NCI-H748 (cell line): Measurements from ENCODE around the gene SPATA20.

Experiments used
- DNase-seq: peaks from one replicate; lab custom pipeline; 2025; ENCODE audit not compliant: unreplicated experiment; lab: John Stamatoyannopoulos, UW

The SPATA20 gene

GRCh38 chr17:50573866-50574611, 27.1 kb downstream of the SPATA20 start:
- DNase-seq: no peak

DNA sequence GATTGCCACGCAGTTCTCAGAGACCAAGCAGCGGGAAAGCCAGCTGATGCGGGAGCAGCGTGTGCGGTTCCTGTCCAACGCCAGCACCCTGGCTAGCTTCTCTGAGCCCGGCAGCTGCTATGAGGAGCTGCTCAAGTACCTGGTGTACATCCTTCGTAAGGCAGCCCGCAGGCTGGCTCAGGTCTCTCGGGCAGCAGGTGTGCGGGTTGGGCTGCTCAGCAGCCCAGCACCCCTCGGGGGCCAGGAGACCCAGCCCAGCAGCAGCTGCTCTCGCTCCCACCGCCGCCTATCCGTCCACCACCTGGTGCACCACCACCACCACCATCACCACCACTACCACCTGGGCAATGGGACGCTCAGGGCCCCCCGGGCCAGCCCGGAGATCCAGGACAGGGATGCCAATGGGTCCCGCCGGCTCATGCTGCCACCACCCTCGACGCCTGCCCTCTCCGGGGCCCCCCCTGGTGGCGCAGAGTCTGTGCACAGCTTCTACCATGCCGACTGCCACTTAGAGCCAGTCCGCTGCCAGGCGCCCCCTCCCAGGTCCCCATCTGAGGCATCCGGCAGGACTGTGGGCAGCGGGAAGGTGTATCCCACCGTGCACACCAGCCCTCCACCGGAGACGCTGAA, 28.7 kb downstream of the SPATA20 start:
- DNase-seq: peak; percentile 20

DNA sequence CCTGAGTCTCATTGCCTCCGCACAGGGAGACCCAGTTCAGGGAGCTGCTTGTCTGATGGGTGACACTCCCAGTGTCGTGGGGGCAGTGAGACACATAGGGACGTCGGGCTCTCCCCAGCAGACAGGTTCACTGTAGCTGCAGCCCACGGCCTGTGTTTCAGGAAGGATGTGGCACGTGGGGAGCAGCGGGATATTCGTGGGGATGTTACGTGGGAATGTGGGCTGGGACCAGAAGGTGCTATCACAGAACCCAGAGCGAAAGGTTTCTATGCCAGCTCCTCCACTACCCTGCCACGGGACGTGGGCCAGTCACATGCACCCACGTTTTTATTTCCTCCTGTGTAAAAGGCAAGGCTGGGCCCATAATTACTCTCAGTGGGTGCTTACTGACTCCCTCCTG, 29.9 kb downstream of the SPATA20 start:
- no peak for DNase-seq

GRCh38 chr17:50577451-50577954, 30.5 kb downstream of the SPATA20 start:
- DNase-seq: no peak

DNA sequence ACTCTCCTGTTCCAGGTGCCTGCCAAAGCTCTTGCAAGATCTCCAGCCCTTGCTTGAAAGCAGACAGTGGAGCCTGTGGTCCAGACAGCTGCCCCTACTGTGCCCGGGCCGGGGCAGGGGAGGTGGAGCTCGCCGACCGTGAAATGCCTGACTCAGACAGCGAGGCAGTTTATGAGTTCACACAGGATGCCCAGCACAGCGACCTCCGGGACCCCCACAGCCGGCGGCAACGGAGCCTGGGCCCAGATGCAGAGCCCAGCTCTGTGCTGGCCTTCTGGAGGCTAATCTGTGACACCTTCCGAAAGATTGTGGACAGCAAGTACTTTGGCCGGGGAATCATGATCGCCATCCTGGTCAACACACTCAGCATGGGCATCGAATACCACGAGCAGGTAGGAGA, 31.2 kb downstream of the SPATA20 start:
- DNase-seq: no peak

- DNase-seq: no peak
These were observed 32.4 kb downstream of the SPATA20 start for GRCh38 chr17:50579399-50579798.

- DNase-seq: no peak
These were observed 33.7 kb downstream of the SPATA20 start for GRCh38 chr17:50580646-50581045.

DNA sequence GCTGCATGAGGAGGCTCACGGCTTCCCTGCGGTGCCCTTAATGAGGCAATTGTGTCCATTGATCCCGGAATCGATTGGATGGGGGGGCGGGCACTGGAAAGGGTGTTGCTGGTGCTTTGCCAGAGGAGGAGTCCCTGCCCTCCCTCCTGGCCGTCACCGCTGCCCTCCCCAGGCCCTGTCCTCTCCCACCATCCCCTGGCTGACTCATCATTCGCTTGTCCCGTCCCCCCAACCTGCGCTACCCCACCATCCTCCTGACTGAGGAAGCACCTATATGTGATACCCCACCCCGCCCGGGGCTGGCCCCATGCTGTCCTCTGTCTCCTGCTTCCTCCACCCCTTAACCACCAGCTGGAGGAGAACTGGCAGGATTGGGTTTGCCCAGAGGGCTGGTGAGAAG, 34.3 kb downstream of the SPATA20 start:
- no peak for DNase-seq

- DNase-seq: no peak
These were observed 35.8 kb downstream of the SPATA20 start for GRCh38 chr17:50582741-50583140.

- no peak for DNase-seq
These were observed 36.7 kb downstream of the SPATA20 start for GRCh38 chr17:50583641-50584040.

- DNase-seq: no peak
These were observed 37.1 kb downstream of the SPATA20 start for GRCh38 chr17:50584116-50584515.

- DNase-seq: no peak
These were observed 37.8 kb downstream of the SPATA20 start for GRCh38 chr17:50584749-50585148.

DNA sequence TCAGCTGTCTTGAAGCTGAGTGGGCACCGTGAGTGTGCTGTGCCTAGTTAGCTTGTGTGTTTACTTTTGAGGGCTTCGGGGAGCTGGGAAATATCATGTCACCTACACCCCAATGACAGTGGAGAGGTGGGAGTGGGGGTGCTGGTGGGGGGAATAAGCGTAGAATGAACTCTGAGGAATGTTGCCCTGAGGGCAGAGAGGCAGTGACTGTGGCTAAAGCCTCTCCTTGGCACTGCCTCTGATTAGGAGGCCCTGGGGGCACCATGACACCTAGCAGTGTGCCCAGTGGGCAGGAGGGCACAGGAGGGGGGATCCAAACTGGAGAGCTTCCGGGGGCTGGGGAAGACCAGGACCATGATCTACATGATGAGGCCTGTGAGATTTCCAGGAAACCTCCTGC, 38.4 kb downstream of the SPATA20 start:
- no peak for DNase-seq

GRCh38 chr17:50585891-50586290, 38.9 kb downstream of the SPATA20 start:
- DNase-seq: no peak

DNA sequence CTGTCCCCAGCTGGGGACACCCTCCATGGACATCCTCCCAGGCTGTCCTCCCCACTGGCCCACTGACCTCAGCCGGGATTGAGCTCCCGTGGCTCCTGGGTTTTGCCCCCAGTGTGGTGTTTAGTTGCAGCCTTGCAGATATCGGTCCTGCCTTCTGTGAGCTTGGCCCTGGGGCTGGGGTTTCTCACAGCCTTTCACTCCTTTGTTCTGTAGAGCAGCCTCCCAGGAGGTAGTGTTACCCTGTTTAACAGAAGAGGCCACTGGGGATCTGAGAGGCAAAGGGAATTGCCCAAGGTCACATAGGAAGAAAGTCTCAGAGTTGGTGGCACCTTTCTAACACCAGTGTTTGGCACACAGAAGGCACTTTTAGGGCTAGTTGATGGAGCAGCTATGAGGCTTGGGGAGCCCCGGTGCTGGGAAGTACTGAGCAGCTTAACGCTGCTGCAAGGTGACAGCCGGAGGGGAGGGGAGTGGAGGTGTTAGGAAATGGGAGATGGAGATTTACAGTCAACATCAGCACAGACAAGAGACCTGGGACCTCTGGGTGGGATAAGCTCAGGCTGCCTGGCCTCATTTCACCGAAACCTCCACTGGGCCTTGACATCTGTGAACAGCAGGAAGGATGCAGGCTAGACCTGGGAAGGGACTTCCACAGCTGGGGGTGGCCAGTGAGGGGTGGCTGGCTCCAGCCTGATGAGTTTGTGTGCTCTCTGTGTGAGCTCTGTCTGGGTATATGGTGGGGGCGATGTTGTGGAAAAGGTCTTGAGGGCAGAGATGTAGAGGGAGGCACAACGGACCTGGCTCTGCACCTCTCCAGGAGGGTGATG, 39.7 kb downstream of the SPATA20 start:
- DNase-seq: no peak

DNA sequence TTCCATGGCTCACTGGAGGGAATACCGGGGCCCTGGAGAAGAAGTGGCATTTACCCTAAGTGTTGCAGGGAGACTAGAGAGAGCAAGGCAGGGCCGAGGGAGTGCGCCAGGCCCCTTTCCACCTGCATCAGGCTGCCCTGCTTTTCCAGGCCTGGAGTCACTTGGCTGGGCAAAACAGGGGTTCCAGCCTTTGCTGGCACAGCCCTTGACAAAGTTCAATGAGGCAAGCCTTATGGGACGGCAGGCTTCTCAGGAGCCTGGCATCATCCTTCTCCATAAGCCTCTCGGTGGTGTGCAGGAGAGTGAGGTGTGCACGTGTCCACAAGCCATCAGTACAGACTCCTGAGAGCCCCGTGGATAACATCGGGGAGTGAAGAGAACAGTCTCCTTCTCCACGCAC, 40.6 kb downstream of the SPATA20 start:
- no peak for DNase-seq

GRCh38 chr17:50588391-50589049, 41.5 kb downstream of the SPATA20 start:
- no peak for DNase-seq

DNA sequence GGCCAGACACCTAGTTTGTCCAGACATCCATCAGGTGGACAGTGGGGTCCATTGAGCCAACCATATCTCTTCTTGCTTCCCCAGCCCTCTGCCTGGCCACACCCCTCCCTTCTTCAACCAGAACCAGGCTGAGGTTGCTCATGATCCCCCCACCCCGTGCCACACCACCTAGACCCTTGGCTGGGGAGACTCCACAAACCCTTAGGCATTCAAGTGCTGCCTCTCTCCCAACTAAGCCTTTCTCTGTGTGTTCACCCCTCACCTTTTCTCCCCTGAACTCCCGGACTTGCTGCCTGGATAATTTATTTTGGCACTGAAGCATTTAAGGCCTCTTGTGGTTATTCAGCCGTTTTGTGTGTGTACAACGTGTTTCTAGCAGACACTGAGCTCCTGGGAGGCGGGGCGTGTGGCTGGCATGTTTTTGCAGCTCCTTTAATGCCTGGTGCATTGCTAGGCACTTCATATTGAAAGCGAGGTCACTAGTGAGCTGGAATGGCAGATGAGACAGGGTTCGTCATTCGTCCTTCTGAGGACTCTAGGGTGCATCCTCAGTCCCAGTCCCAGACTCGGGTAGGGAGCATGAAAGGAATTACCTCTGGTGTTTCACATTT, 42.2 kb downstream of the SPATA20 start:
- DNase-seq: no peak

- DNase-seq: no peak
These were observed 44.2 kb downstream of the SPATA20 start for GRCh38 chr17:50590946-50591737.

GRCh38 chr17:50593321-50593720, 46.3 kb downstream of the SPATA20 start:
- DNase-seq: peak; percentile 93
